SU-DHL-6 (cell line): Measurements from ENCODE around the gene VWA3A.

Experiments
- H2AFZ ChIP-seq: fragments of 200-600 bp; sonication (generic); 2 replicates; pipeline ENCODE4 v1.6.1; 2014; ENCODE audit warnings: low read depth, mild to moderate bottlenecking, moderate library complexity, mixed read lengths, antibody characterized with exemption, low read length; ENCODE audit not compliant: severe bottlenecking
- H3F3A ChIP-seq: fragments of 200-600 bp; shearing (Covaris generic); 2 replicates; pipeline ENCODE4 v1.6.0; 2016; ENCODE audit warnings: antibody characterized with exemption, mild to moderate bottlenecking; ENCODE audit not compliant: insufficient read depth
- H3K27ac ChIP-seq: fragments of 200-600 bp; sonication (generic); 2 replicates; pipeline ENCODE4 v1.5.1; 2016; ENCODE audit warnings: low read depth, mild to moderate bottlenecking, low read length, moderate library complexity, mixed read lengths
- H3K27me3 ChIP-seq: fragments of 200-600 bp; sonication (generic), shearing (Covaris generic); 2 replicates; pipeline ENCODE4 v1.6.0; 2014; ENCODE audit warnings: mild to moderate bottlenecking, low read length
- H3K36me3 ChIP-seq: fragments of 200-600 bp; sonication (generic); 2 replicates; pipeline ENCODE4 v1.6.1; 2014; ENCODE audit warnings: mild to moderate bottlenecking, low read length, mixed read lengths
- H3K4me2 ChIP-seq: fragments of 300-600, 200-600 bp; shearing (Covaris generic), sonication (generic); 2 replicates; pipeline ENCODE4 v1.6.0; 2014; ENCODE audit warnings: low read length, low read depth, mild to moderate bottlenecking; ENCODE audit not compliant: poor library complexity, severe bottlenecking
- H3K4me3 ChIP-seq: fragments of 200-600 bp; sonication (generic); 2 replicates; pipeline ENCODE4 v1.5.1; 2014; ENCODE audit warnings: antibody characterized with exemption, low read length, mild to moderate bottlenecking, mixed read lengths; ENCODE audit not compliant: insufficient read depth, poor library complexity, severe bottlenecking
- H3K79me2 ChIP-seq: fragments of 200-600 bp; sonication (generic); 2 replicates; pipeline ENCODE4 v1.6.1; 2014; ENCODE audit warnings: mild to moderate bottlenecking, low read length, moderate library complexity; ENCODE audit not compliant: insufficient read depth
- H3K9ac ChIP-seq: fragments of 200-600 bp; sonication (generic); 2 replicates; pipeline ENCODE4 v1.7.0; 2014; ENCODE audit warnings: mild to moderate bottlenecking, low read length
- H3K9me2 ChIP-seq: fragments of 200-600 bp; sonication (generic); replicated peaks from 2 replicates; pipeline ENCODE4 v1.6.1; 2014; ENCODE audit warnings: low read length; ENCODE audit not compliant: insufficient read depth
- H3K9me3 ChIP-seq: fragments of 200-600 bp; sonication (generic); 2 replicates; pipeline ENCODE4 v1.6.1; 2014; ENCODE audit warnings: low read length, mixed read lengths; ENCODE audit not compliant: insufficient read depth
- H4K20me1 ChIP-seq: fragments of 200-600 bp; sonication (generic); 2 replicates; pipeline ENCODE4 v1.6.1; 2014; ENCODE audit warnings: low read depth, mild to moderate bottlenecking, antibody characterized with exemption, low read length, moderate library complexity, mixed read lengths
- EZH2phosphoT487 ChIP-seq: fragments of 200-600 bp; sonication (generic), shearing (Covaris generic); conservative IDR thresholded peaks from 2 replicates; pipeline ENCODE4 v1.6.1; 2018; ENCODE audit warnings: mild to moderate bottlenecking, antibody characterized with exemption, low read length, moderate library complexity, mixed read lengths
- TF ChIP-seq, protein P1 (sequence below): fragments of 200-600 bp; sonication (generic); IDR thresholded peaks from one replicate; pipeline ENCODE4 v1.5.1; 2017; ENCODE audit warnings: antibody characterized with exemption, mild to moderate bottlenecking, low read length, moderate library complexity; ENCODE audit not compliant: insufficient read depth, poor library complexity, severe bottlenecking

Gene VWA3A

GRCh38 chr16:22193063-22193411 lies 100.7 kb downstream of the VWA3A start:
- no peaks in the 10 kb centered on the region for H3K9me2 ChIP-seq
- no peak overlapping the region for H3K4me2 ChIP-seq
- H3K27ac ChIP-seq: no peak overlapping the region
- TF ChIP-seq, protein P1, sequence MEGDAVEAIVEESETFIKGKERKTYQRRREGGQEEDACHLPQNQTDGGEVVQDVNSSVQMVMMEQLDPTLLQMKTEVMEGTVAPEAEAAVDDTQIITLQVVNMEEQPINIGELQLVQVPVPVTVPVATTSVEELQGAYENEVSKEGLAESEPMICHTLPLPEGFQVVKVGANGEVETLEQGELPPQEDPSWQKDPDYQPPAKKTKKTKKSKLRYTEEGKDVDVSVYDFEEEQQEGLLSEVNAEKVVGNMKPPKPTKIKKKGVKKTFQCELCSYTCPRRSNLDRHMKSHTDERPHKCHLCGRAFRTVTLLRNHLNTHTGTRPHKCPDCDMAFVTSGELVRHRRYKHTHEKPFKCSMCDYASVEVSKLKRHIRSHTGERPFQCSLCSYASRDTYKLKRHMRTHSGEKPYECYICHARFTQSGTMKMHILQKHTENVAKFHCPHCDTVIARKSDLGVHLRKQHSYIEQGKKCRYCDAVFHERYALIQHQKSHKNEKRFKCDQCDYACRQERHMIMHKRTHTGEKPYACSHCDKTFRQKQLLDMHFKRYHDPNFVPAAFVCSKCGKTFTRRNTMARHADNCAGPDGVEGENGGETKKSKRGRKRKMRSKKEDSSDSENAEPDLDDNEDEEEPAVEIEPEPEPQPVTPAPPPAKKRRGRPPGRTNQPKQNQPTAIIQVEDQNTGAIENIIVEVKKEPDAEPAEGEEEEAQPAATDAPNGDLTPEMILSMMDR: no peak
- TF ChIP-seq EZH2phosphoT487: no peak
- H4K20me1 ChIP-seq: no peaks in the 10 kb centered on the region
- no peak overlapping the region for H2AFZ ChIP-seq
- no peak overlapping the region for H3K9ac ChIP-seq
- H3K79me2 ChIP-seq: no peaks in the 10 kb centered on the region
- no peaks in the 10 kb centered on the region for H3K9me3 ChIP-seq
- no peaks in the 10 kb centered on the region for H3K27me3 ChIP-seq
- peaks cover 8% of the 10 kb centered on the region; the same call in 1 of the 2 replicates for H3F3A ChIP-seq
- H3K4me3 ChIP-seq: no peak overlapping the region
- no peaks in the 10 kb centered on the region for H3K36me3 ChIP-seq

DNA sequence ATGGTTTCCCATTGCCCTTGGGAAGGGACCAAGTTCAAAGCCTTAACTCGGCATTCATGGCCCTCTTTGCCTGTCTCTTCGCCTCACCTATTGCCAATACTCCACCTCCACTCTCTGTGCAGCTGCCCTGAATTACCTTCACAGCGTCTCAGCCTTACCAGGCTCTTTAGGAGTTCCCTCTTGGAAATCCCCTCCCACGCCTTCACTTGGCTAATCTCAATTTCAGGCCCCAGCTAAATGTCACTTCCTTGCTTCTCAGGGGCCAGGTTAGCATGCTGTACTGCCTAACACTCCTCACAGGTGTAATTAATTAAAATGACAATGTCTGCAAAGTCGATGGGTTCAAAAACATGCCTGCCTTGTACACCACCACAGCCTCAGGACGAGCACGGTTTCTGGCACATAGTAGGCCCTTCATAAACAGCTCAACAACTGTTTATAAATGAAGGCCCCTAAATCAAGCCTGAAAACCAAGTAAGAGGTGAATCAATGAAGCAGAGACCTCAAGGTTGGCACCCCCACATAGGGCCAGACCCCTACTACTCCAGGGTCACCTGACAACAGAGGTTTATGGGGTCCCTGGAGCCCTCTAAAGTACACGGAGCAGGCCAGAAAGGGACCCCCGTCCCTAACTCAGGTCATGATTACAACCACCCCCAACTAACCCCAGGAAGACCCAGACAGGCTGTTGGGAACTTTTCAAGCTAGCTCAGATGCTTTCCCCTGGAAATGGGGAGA lies 102.5 kb downstream of the VWA3A start:
- TF ChIP-seq, protein P1: no peak
- no peak for TF ChIP-seq EZH2phosphoT487
- H3K9ac ChIP-seq: no peak overlapping the region
- peaks cover 8% of the 10 kb centered on the region; the same call in 1 of the 2 replicates for H3F3A ChIP-seq

DNA sequence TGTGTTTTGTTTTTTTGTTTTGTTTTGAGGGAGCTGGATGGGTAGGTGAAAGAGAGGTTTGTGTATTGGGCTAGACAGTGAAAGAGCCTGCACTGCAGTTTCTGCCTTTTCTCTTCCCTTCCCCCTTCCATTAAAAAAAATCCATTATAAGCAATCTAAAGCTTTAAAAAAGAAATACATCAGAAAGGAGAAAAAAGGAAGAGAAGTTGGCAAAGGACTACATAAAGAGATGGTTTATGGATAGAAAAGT lies 103.0 kb downstream of the VWA3A start:
- no peak overlapping the region for H3K9ac ChIP-seq
- no peak overlapping the region for H2AFZ ChIP-seq
- TF ChIP-seq EZH2phosphoT487: no peak
- TF ChIP-seq, protein P1: no peak
- peak overlapping the region; percentile 76 for H3K4me3 ChIP-seq
- H4K20me1 ChIP-seq: no peaks in the 10 kb centered on the region
- H3K27ac ChIP-seq: no peak overlapping the region
- H3K9me3 ChIP-seq: no peaks in the 10 kb centered on the region
- H3K4me2 ChIP-seq: peak overlapping the region; percentile 94
- H3K27me3 ChIP-seq: no peaks in the 10 kb centered on the region
- no peaks in the 10 kb centered on the region for H3K79me2 ChIP-seq
- H3K9me2 ChIP-seq: no peaks in the 10 kb centered on the region
- peaks cover 8% of the 10 kb centered on the region; the same call in 1 of the 2 replicates for H3F3A ChIP-seq
- no peaks in the 10 kb centered on the region for H3K36me3 ChIP-seq

More for the DNA sequence above, 102.5 kb downstream of the VWA3A start:
- H3K4me2 ChIP-seq: peak overlapping the region; percentile 94
- H3K9me2 ChIP-seq: no peaks in the 10 kb centered on the region
- H3K9me3 ChIP-seq: no peaks in the 10 kb centered on the region
- H2AFZ ChIP-seq: no peak overlapping the region
- no peaks in the 10 kb centered on the region for H3K27me3 ChIP-seq
- no peaks in the 10 kb centered on the region for H3K36me3 ChIP-seq
- H4K20me1 ChIP-seq: no peaks in the 10 kb centered on the region
- no peak overlapping the region for H3K27ac ChIP-seq
- peak overlapping the region; percentile 76 for H3K4me3 ChIP-seq
- no peaks in the 10 kb centered on the region for H3K79me2 ChIP-seq
